Stimulated activated CD4-positive, alpha-beta T cell treated with anti-CD3 and anti-CD28 coated beads, Interleukin-4, amount 100 ng/mL, for 24 hours (primary cell): ENCODE results near the gene UBE2U.
"Not testable (repeated sequence)": the region's sequence is repeated elsewhere in the genome, so short reads cannot be mapped to it uniquely, and the experiment has no call there.

ENCODE experiments used
- DNase-seq: peaks from one replicate; pipeline ENCODE4 v3.0.0-alpha.2; 2020

Gene UBE2U

GRCh38 chr1:64194168-64195080 lies 9.0 kb upstream of the UBE2U start:
- DNase-seq: no peak

GRCh38 chr1:64195081-64195395 lies 8.4 kb upstream of the UBE2U start:
- DNase-seq: no peak

- DNase-seq: no peak
Measured at GRCh38 chr1:64196074-64196870, 7.2 kb upstream of the UBE2U start.

GRCh38 chr1:64197076-64197475 lies 6.3 kb upstream of the UBE2U start:
- no peak for DNase-seq

- DNase-seq: no peak
Measured at GRCh38 chr1:64199154-64199553, 4.3 kb upstream of the UBE2U start.

GRCh38 chr1:64200064-64200463 lies 3.4 kb upstream of the UBE2U start:
- no peak for DNase-seq

GRCh38 chr1:64209221-64209620 lies 5.8 kb downstream of the UBE2U start:
- no peak for DNase-seq

- no peak for DNase-seq
Measured at GRCh38 chr1:64212031-64212430, 8.6 kb downstream of the UBE2U start.

- no peak for DNase-seq
Measured at GRCh38 chr1:64215576-64215975, 12.2 kb downstream of the UBE2U start.

GRCh38 chr1:64220241-64220640 lies 16.8 kb downstream of the UBE2U start:
- no peak for DNase-seq

GRCh38 chr1:64223329-64224151 lies 20.1 kb downstream of the UBE2U start:
- DNase-seq: no peak

- not testable (repeated sequence) for DNase-seq
Measured at GRCh38 chr1:64224236-64224635, 20.8 kb downstream of the UBE2U start.

GRCh38 chr1:64228167-64228957 lies 24.9 kb downstream of the UBE2U start:
- no peak for DNase-seq

- no peak for DNase-seq
Measured at GRCh38 chr1:64229307-64229706, 25.9 kb downstream of the UBE2U start.

GRCh38 chr1:64231153-64231552 lies 27.7 kb downstream of the UBE2U start:
- no peak for DNase-seq

- no peak for DNase-seq
Measured at GRCh38 chr1:64231654-64232053, 28.2 kb downstream of the UBE2U start.

GRCh38 chr1:64234714-64235113 lies 31.3 kb downstream of the UBE2U start:
- DNase-seq: no peak

- no peak for DNase-seq
Measured at GRCh38 chr1:64235181-64235580, 31.8 kb downstream of the UBE2U start.

GRCh38 chr1:64235910-64236309 lies 32.5 kb downstream of the UBE2U start:
- no peak for DNase-seq

GRCh38 chr1:64236541-64236954 lies 33.1 kb downstream of the UBE2U start:
- no peak for DNase-seq

- DNase-seq: not testable (repeated sequence)
Measured at GRCh38 chr1:64239519-64239918, 36.1 kb downstream of the UBE2U start.

GRCh38 chr1:64240206-64240605 lies 36.8 kb downstream of the UBE2U start:
- no peak for DNase-seq
